NCI-H1930 (cell line): ENCODE measurements around the gene PRRG4.
"Not testable (repeated sequence)": the region's sequence is repeated elsewhere in the genome, so short reads cannot be mapped to it uniquely, and the experiment has no call there.

Experiments
- DNase-seq, 2 experiments: peaks; one replicate each; lab custom pipeline; 2025; lab: John Stamatoyannopoulos, UW

The PRRG4 gene

DNA sequence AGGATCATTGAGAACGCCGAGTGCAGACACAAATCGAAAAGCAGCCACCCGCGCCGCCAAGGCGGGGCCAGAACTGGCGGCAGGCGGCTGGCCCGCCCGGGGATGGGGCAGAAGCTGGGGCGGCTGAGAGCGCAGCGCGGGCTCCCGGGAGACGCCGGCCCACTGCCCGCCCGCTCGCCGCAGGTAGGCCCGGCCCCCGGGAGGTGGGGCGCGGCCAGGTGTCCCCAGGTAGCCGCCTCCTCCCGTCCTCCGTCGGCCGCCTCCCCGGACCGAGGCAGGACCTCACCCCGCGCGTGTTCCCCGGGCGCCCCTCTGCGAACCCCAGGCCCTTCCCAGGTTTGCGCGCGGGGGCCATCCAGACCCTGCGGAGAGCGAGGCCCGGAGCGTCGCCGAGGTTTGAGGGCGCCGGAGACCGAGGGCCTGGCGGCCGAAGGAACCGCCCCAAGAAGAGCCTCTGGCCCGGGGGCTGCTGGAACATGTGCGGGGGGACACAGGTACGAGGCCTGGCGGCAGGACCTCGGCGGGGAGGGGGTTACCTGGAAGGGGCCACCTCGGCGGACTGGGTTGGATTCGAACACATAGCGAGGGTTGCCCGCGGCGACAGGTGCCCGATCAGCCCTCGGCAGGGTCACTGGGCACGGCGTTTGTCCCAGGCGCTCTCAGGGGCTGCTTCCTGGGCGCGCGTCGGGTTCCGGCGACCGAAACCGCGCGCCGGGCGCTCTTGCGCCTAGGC lies at the start of gene PRRG4:
TSS of gene PRRG4 (plus strand) at position 248 of the 733 bp plus-strand sequence. CDS start 603 bp downstream, outside the sequence.
- peak in 1 of 2 experiments; percentile 48 for DNase-seq

DNA sequence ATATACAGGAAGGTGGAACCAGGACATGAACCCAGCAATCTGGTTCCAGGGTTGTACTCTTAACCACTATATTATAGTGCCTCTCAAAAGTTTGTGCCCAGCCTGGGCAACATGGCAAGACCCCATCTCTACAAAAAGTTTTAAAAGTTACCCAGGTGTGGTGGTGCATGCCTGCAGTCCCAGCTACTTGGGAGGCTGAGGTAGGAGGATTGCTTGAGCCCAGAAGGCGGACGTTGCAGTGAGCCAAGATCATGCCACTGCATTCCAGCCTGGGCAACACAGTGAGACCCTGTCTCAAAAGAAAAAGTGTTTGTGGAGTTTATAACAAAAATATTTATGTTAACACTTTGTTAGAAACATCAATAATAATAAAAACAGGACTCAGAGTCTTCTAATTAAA lies 48.9 kb upstream of the PRRG4 start:
- not testable (repeated sequence) for DNase-seq

DNA sequence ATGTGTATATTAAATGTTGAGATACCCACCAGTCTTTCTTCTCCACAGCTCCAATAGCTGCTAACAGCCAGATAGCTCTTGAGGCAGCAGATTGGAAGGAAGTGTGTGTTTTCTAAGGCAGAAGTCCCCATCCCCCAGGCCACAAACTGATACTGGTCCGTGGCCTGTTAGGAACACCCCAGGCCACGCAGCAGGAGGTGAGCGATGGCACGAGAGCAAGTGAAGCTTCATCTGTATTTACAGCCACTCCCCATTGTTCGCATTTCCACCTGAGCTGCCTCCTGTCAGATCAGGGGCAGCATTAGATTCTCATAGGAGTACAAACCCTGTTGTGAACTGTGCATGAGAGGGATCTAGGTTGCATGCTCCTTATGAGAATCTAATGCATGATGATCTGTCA lies 48.0 kb upstream of the PRRG4 start:
- DNase-seq, result no peak

- no peak for DNase-seq
These were observed 44.5 kb upstream of the PRRG4 start for GRCh38 chr11:32785262-32785661.

DNA sequence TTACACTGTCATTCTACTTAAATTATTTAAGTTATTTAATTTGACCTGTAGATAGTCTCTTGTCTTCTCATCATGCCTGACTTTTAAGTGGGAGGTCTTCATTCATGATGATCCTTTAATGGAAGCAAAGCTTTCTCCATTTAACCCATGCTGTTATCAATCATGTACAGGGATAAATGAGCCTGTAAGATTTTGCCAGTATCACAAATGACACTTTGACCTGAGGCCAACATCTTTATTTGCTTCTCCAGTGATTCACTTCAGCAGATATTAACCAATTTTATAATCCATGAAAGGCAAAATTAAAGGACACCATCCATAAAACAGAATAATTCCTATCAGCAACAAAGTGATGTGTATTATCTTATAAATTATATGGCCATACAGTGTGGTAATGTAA lies 42.9 kb upstream of the PRRG4 start:
- DNase-seq, result no peak

DNA sequence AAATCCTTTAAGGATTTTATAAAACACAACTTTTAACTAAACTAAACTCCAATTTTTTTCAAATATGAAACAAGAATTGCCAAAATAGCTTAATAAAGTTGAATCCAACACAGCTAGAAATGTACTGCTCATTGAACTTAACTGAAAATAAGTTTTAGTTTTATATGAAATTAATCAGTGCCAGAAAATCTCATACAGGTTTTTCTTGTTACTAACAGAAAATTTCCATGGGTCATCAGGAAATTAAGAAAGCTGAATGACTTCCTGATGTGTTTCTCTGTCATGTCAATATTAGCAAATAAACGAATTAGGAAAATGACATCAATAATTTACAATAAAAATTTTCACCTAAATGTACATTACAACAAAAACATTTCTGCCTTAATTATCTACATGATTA lies 38.8 kb upstream of the PRRG4 start:
- no peak for DNase-seq

DNA sequence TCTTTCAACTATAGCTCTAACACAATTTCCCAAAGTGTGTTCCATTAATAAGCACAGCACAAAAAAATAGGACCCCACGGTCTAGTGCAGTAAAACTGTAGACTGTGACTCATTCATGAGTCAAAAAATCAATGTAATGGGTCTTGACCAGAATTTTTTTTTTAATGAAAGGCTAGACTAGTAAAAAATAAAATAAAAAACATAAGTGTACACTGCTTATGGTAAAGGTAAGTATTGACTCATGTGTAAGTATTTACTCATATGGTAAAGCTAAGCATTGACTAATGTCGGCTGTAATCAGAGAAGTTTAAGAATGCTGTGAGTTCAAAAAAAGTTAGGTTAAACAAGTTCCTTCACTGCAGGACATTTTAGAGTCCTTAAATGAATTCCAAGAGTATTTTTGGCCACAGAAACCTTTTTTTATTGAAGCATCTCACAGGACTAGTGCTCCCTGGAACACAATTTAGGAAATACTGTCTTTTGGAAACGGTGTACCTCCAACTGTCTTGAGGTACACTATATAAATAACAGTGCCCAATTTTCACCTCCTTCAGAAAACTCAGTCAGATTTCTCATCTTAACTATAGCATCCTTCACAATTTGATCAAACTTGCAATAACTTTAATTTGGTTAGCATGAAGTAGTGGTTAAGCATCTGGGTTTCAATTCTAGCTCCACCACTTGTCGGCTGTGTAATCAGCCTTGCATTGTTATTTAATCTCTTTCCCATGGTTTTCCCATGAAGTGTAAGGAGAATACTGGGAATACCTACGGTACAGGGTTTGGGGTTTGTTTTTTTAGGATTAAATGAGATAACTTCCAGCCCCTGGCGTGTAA lies 37.4 kb upstream of the PRRG4 start:
- DNase-seq, result no peak

- peak; percentile 9 to 61 for DNase-seq
These were observed 36.7 kb upstream of the PRRG4 start for GRCh38 chr11:32792948-32793475.

- no peak for DNase-seq
These were observed 35.3 kb upstream of the PRRG4 start, which contains the start of gene CCDC73 for GRCh38 chr11:32794439-32794838. Gene CCDC73 (minus strand): TSS chr11:32794662. CDS start chr11:32760243, 34,419 bp downstream.

GRCh38 chr11:32796425-32796824 lies 33.3 kb upstream of the PRRG4 start:
- DNase-seq, result no peak

- DNase-seq, result peak; percentile 29 to 65
These were observed 20.4 kb upstream of the PRRG4 start for GRCh38 chr11:32809313-32809712.

DNA sequence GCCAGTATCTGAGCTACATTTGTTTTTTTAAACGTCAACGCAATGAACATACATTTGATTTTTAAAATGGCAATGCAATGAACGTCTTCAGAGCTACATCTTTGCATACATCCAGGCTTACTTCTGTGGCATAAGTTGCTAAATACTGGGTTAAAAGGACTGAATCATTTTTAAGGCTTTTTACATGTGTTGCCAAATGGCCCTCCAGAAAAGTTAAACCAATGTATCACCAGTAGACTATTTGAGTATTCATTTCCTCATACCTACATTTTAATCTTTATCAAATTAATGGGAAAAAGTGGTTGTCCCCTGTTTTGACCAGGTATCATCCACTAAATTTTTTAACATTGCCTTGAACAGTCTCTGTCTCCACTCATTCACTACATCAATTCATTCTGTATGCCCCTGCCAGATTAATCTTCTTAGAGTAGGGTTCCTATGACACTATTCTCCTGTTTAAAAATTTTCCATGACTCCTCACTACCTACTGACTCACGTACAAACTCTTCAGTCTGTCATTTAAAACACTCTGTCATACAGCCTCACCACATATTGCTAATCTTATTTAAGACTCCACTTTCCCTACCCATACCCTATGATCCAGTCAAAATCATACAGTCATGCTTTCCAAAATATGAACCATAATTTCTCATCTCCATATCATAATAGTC lies 12.4 kb upstream of the PRRG4 start:
- DNase-seq, result no peak

DNA sequence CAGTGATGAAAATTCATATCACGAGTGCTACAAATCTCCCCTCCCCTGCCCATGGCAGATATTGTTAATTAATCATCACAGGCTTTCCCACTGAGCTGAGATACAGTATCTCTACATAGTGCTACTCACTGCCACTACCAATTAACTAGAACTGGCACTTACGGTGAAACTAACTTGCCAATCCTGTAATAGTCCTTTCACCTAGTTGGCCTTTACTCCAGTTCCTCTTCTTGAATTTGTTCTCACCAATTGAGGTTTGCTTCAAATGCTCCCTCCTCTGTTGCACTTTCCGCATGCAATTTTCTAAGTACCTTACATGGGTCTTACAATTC lies 11.9 kb upstream of the PRRG4 start:
- DNase-seq, result no peak

DNA sequence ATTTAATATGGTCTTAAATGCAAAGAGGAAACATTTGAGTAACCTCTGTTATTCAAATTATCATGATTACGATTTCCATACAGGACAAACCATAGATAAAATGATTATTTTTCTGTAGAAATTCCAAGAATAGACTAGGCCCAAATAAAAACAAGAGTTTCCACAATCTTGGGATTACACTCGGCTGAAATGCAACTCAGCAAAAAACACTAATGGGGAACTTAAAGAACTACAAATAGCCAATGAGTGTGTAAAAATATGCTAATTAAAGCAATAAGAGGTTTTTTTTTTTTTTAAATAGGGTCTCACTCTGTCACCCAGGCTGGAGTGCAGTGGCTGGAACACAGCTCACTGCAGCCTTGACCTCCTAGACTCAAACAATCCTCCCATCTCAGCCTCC lies 10.5 kb upstream of the PRRG4 start:
- no peak for DNase-seq

DNA sequence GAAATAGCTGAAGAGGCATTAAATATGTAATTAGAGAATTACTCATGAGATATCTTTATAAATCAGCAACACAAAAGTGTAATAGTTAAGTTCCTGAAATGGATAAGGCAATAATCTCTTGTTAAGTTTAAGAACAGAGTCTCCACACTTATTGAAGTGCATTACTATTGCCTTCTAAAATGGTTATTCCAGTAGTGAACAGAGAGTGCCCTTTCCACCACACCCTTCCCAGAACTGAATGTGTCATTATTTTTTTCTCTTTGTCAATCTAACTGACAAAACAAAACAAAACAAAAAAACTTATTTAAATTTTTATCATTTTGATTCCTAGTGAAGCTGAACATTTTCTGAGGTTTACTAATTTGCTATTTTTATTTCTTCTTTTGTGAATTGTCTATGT lies 9.2 kb upstream of the PRRG4 start:
- no peak for DNase-seq

DNA sequence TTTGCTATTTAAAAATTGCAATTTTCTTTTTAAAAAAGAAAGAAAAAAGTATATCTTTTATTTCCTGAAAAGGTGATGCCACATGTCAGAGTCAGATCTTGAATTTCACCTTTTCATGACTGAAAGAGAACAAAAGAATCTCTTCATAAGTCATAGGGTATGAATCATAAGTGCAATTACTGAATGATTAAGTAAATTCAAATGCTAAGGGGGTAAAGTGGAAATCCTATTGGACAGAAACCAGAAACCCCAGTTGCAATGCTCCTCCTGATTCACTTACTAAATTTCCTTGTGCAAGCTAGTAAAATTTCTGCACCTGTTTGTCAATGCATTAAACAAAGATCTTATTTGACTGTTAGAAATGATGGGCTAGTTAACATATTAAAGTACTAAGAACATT lies 8.2 kb upstream of the PRRG4 start:
- DNase-seq, result no peak

- no peak for DNase-seq
These were observed 7.7 kb upstream of the PRRG4 start for GRCh38 chr11:32821917-32822560.

DNA sequence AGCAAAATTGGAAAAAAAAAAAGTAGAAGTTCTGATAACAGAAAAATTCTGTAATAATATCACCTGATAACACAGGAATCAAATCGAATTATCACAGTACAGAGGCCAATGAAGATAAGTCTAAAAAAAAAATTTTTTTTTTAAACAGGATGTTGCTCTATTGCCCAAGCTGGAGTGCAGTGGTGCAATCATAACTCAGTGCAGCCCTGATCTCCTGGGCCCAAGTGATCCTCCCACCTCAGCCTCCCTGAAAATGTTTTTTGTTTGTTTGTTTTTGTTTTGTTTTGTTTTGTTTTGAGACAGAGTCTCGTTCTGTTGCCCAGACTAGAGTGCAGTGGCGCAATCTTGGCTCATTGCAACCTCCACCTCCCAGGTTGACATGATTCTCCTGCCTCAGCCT lies 6.1 kb upstream of the PRRG4 start:
- DNase-seq, result not testable (repeated sequence)

GRCh38 chr11:32826113-32826512 lies 3.6 kb upstream of the PRRG4 start:
- no peak for DNase-seq

DNA sequence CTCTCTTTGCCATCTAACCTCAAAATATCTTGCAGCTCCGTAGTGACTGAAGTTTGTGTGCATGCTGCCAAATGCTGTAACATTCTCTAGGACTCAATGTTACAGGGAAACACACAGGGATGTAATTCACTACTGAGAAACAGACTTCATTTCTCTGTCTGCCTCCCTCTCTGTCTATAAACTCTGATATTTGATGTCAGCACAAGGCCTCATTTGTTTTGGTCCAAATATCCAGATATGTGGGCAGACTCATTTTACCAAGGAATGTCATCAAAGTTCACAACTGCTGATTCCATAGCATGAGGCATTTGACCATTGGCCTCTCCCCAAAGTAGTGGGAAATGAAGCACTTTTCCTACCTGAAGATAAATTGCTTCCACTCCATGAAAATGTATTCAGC lies 2.5 kb upstream of the PRRG4 start:
- DNase-seq, result no peak

- DNase-seq, result no peak
These were observed 509 bp upstream of the PRRG4 start for GRCh38 chr11:32829157-32829679.

DNA sequence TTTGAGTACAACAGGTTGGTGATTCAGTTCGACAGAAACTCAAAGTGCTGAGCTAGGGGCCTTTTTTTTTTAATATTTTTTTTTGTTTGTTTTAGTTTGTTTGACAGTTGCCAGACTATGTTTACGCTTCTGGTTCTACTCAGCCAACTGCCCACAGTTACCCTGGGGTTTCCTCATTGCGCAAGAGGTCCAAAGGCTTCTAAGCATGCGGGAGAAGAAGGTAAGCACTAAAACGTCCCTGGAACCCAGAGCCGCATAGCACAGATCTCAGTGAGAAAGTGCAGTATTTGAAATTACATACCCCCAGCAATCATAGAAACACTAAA lies 649 bp downstream of the PRRG4 start:
- DNase-seq, result no peak
